GM12891 (cell line): ENCODE results near the gene RALB.
"Not testable (repeated sequence)": the region's sequence is repeated elsewhere in the genome, so short reads cannot be mapped to it uniquely, and the experiment has no call there.

Source experiments
- DNase-seq: peaks from one replicate; pipeline ENCODE4 v3.0.0; 2011; ENCODE audit warnings: low spot score; ENCODE audit not compliant: insufficient read length
- FAIRE-seq: peaks from 2 replicates; lab custom pipeline; 2011; peaks lifted over from hg19 to GRCh38; lab: Jason Lieb, UNC
- PAX5 ChIP-seq: IDR thresholded peaks from 2 replicates; pipeline ENCODE4 v1.6.1; 2011; ENCODE audit warnings: low read length, moderate library complexity, mild to moderate bottlenecking; ENCODE audit not compliant: insufficient read depth, severe bottlenecking
- POLR2A ChIP-seq: IDR thresholded peaks from 2 replicates; pipeline ENCODE4 v1.6.1; 2011; ENCODE audit warnings: low read depth, low read length, control low read depth
- POLR2AphosphoS5 ChIP-seq: IDR thresholded peaks from 2 replicates; pipeline ENCODE4 v1.6.1; 2011; ENCODE audit warnings: low read depth, low read length, control low read depth
- POU2F2 ChIP-seq: IDR thresholded peaks from 2 replicates; pipeline ENCODE4 v1.6.1; 2011; ENCODE audit warnings: low read depth, mild to moderate bottlenecking, control low read depth, low read length, moderate library complexity
- SPI1 ChIP-seq: IDR thresholded peaks from 2 replicates; pipeline ENCODE4 v1.6.1; 2011; ENCODE audit warnings: low read depth, low read length, control low read depth
- TAF1 ChIP-seq: IDR thresholded peaks from 2 replicates; pipeline ENCODE4 v1.6.1; 2011; ENCODE audit warnings: low read depth, low read length, control low read depth

The RALB gene

GRCh38 chr2:120303177-120303576 is 50.5 kb downstream of the RALB start:
- FAIRE-seq (no peak), DNase-seq (no peak)
- TF ChIP-seq POU2F2 (no peak), TAF1 (no peak), PAX5 (no peak), SPI1 (no peak), POLR2A (no peak), POLR2AphosphoS5 (no peak)

DNA sequence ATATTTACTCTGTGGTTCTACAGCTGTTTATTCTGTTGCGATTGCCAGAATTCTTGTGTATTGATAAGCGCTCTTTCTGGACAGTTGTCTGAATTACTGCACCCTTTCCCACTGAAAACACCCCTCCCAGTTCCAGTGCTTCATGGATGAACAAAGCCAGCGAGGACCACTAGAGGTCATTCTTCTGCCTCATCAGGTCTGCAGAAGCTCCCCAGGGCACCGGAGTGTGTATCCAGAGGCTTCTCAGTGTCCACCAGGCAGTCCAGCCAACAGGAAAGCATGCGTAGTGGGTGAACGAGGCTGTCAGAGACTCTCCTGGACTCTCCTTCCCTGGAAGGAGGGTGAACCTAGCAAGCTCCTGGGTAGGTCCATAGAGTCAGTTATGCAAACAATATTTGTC is 52.6 kb downstream of the RALB start:
- no peak for FAIRE-seq
- no peak for DNase-seq
- TF ChIP-seq POU2F2 (no peak), POLR2A (no peak), TAF1 (no peak), SPI1 (no peak), POLR2AphosphoS5 (no peak), PAX5 (no peak)

GRCh38 chr2:120305937-120306490 is 53.4 kb downstream of the RALB start:
- FAIRE-seq (no peak), DNase-seq (no peak)
- TF ChIP-seq TAF1 (no peak), POLR2A (no peak), POU2F2 (no peak), POLR2AphosphoS5 (no peak), SPI1 (no peak), PAX5 (no peak)

GRCh38 chr2:120307482-120307881 is 54.8 kb downstream of the RALB start:
- no peak for DNase-seq

DNA sequence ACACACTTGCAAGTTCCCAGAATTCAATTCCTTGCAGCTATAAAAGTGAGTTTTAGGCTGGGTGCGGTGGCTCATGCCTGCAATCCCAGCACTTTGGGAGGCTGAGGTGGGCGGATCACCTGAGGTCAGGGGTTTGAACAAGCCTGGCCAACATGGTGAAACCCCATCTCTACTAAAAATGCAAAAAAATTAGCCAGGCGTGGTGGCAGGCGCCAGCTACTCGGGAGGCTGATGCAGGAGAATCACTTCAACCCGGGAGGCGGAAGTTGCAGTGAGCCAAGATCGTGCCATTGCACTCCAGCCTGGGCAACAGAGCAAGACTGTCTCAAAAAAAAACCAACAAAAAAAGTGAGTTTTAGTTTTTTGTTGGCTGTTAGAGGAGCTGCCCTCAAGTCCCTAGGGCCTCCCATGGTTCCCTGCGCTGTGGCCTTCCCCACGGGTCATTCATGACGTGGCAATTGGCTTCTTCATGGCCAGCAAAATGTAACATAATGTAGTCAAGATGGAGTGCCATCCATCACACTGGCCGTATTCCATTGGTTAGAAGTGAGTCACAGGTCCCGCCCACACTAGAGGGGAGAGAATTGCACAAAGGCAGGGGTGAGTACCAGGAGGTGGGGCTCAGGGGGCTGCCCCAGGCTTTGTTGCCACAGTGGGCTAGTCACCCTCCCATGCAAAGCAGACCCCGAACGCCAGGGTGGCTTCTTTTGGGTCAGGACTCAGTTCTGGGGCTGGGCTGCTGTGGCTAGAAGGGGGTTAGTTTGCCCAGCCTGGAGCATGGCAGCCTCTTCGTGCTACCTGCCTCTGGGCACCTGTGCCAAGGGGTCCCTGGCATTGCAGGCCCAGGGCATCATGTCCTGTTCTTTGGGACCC is 55.6 kb downstream of the RALB start:
- TF ChIP-seq POU2F2 (no peak), TAF1 (no peak), POLR2A (no peak), PAX5 (no peak), POLR2AphosphoS5 (no peak), SPI1 (no peak)
- DNase-seq = no peak
- FAIRE-seq = peak; percentile 66

More at GRCh38 chr2:120307482-120307881, 54.8 kb downstream of the RALB start:
- peak; percentile 72 for FAIRE-seq
- TF ChIP-seq POLR2A (no peak), POU2F2 (no peak), TAF1 (no peak), POLR2AphosphoS5 (no peak), PAX5 (no peak), SPI1 (no peak)

DNA sequence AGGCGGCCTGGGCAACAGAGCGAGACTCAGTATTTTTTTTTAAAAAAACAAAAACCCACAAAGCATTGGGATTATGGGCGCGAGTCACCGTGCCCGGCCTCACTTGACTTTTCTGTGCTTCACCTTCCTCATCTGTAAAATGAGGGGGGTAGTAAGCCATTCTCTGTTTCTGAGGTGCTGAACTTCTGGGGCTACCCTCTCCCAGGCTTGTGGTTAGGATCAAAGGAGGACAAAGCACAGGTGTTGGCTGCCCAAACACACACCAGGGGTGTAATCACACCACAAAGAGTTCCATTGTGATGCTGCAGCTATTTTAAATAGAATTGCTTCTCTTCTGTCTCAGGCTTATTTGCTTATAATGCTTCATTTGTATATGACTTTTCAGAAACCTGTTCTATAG is 57.5 kb downstream of the RALB start:
- peak; percentile 48; the same call in 1 of the 2 replicates for TF ChIP-seq POU2F2
- no peak for TF ChIP-seq POLR2AphosphoS5
- FAIRE-seq (peak; percentile 31), DNase-seq (no peak)

DNA sequence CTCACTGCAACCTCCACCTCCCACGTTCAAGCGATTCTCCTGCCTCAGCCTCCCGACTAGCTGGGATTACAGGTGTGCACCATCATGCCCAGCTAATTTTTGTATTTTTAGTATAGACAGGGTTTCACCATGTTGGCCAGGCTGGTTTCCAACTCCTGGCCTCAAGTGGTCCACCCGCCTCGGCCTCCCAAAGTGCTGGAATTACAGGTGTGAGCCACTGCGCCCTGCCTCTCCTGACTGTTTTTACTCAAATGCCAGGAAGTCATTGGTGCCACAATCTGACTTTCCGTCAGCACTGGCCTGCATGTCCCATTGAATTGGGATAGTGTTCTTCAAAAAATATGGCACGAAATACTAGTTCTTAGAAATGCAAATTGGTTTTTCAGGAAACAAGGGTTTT is 58.2 kb downstream of the RALB start:
- not testable (repeated sequence) for FAIRE-seq, DNase-seq

GRCh38 chr2:120312076-120312475 is 59.4 kb downstream of the RALB start:
- DNase-seq = no peak
- TF ChIP-seq POLR2AphosphoS5 (no peak), TAF1 (no peak), PAX5 (no peak), POU2F2 (no peak), POLR2A (no peak), SPI1 (no peak)
- FAIRE-seq = no peak

DNA sequence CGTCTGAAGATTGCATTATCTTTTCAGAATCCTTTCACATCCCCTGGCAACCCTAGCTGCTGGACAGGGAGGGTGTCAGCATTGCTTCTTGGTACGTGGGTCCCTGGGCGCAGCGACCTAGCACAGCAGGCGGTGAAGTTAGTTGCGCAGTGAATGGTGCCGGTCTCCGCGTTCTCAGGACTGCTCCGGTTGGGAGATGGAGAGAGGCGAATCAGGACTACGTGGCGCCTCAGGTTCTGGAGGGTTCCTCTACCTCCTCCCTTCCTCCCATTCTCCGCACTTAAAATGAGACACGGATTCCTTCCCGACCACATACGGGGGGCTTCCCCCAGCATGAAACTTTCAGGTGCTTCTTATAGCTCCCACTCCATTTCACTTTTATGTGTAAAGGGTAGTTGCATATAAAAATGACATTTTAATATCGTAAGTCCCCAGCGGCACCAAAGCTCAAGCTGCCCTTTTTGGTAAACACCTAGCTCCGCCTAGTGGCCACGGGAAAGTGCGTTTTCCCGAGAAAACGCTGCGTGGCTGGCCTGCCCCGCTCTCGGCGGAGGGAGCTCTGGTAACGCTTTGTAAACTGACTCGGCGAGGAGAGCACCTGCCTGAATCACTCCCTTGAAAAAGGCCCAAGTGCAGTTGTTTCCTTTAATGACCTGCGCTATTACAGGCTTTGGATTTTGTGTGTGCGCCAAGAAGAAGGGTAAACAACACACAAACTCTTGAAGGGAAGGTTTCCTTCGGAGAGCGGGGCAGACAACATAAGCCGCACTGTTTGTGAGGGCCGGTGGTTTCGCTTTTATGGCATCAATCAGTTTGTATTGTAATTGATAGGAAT is 60.4 kb downstream of the RALB start:
- no peak for TF ChIP-seq POLR2A
- no peak for TF ChIP-seq PAX5
- TF ChIP-seq POU2F2 = no peak
- TF ChIP-seq SPI1 = no peak
- no peak for TF ChIP-seq POLR2AphosphoS5
- TF ChIP-seq TAF1 = no peak
- peak; percentile 74 for DNase-seq
- FAIRE-seq = peak; percentile 92
